Effector memory CD4-positive, alpha-beta T cell (primary cell): Measurements from ENCODE around the gene GDAP2.
"Not testable (repeated sequence)": the region's sequence is repeated elsewhere in the genome, so short reads cannot be mapped to it uniquely, and the experiment has no call there.

Experiments used
- DNase-seq, 3 donors: peaks; one replicate each; pipeline ENCODE4 v3.0.0-alpha.2; 2020
- H3K27ac ChIP-seq: 2 replicates; pipeline ENCODE4 v1.7.0; 2013; ENCODE audit warnings: mild to moderate bottlenecking, low read length, moderate library complexity; ENCODE audit not compliant: insufficient read depth, poor library complexity, severe bottlenecking
- H3K27me3 ChIP-seq: replicated peaks from 2 replicates; pipeline ENCODE4 v1.7.0; 2013; ENCODE audit warnings: mild to moderate bottlenecking, low read length; ENCODE audit not compliant: insufficient read depth, control insufficient read depth, poor library complexity, severe bottlenecking
- H3K36me3 ChIP-seq: 2 replicates; pipeline ENCODE4 v1.7.0; 2013; ENCODE audit warnings: mild to moderate bottlenecking, low read length, moderate library complexity; ENCODE audit not compliant: control insufficient read depth, insufficient read depth
- H3K4me1 ChIP-seq: 2 replicates; pipeline ENCODE4 v1.7.0; 2013; ENCODE audit warnings: low read length, mild to moderate bottlenecking; ENCODE audit not compliant: control insufficient read depth, insufficient read depth, poor library complexity, severe bottlenecking
- H3K4me3 ChIP-seq: 2 replicates; pipeline ENCODE4 v1.7.0; 2013; ENCODE audit warnings: low read length, low read depth, mild to moderate bottlenecking; ENCODE audit not compliant: insufficient read depth, poor library complexity, severe bottlenecking
- H3K9me3 ChIP-seq: 2 replicates; pipeline ENCODE4 v1.7.0; 2013; ENCODE audit warnings: mild to moderate bottlenecking, low read length, moderate library complexity; ENCODE audit not compliant: control insufficient read depth

Gene GDAP2

DNA sequence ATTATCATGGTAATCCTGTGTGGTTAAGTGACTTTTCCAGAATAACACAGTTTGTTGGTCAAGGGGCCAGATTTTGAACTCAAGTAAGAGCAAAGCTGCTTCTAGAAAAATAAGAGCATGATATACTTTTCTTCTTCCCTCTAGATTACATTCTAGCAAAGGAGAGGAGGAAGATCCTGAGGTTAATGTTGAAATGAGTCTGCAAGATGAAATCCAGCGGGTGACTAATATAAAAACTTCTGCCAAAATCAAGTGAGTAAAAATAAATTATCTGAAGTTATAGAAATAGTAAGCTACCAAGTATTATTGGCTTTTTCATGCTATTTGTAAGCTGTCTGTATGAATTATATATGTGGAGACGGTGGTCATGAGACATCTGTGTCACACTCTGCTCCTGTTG lies 12.9 kb upstream of the GDAP2 start:
- H3K9me3 ChIP-seq = no peaks in the 10 kb centered on the region
- peaks cover 85% of the 10 kb centered on the region for H3K36me3 ChIP-seq
- no peak overlapping the region for H3K27ac ChIP-seq
- no peaks in the 10 kb centered on the region for H3K4me1 ChIP-seq
- H3K27me3 ChIP-seq = no peaks in the 10 kb centered on the region
- DNase-seq = no peak
- H3K4me3 ChIP-seq = no peak overlapping the region

GRCh38 chr1:117933769-117934168 lies 4.3 kb upstream of the GDAP2 start:
- Histone ChIP-seq H3K27ac (no peak overlapping the region), H3K4me3 (no peak overlapping the region), H3K27me3 (no peaks in the 10 kb centered on the region), H3K36me3 (peaks cover 22% of the 10 kb centered on the region), H3K4me1 (peaks cover 15% of the 10 kb centered on the region), H3K9me3 (no peaks in the 10 kb centered on the region)
- DNase-seq = no peak

DNA sequence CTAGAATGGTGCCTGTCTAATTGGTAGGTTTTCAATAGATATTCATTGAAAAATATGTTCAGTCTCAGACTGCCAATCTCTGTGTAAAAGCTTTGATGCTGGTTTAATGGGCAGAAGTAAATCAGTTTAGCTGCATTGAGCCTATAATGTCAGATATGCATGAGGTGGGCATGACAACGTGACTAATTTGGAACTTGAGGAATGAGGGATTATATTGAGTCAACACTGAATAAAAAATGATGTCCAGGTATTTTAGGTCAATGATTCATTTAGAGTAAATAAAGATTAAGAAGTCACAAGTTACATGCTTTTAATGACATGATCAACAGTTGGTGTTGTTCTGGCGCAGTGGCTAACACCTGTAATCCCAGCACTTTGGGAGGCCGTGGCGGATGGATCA lies 3.2 kb upstream of the GDAP2 start:
- Histone ChIP-seq H3K9me3 (no peaks in the 10 kb centered on the region), H3K4me1 (peaks cover 23% of the 10 kb centered on the region), H3K27me3 (no peaks in the 10 kb centered on the region), H3K27ac (no peak overlapping the region), H3K4me3 (no peak overlapping the region), H3K36me3 (peaks cover 11% of the 10 kb centered on the region)
- DNase-seq = no peak

- Histone ChIP-seq H3K4me1 (peaks cover 23% of the 10 kb centered on the region), H3K27me3 (no peaks in the 10 kb centered on the region), H3K36me3 (peaks cover 10% of the 10 kb centered on the region), H3K4me3 (peak overlapping the region; percentile 90), H3K27ac (peak overlapping the region; percentile 85), H3K9me3 (no peaks in the 10 kb centered on the region)
- DNase-seq = no peak
These were observed 1.1 kb upstream of the GDAP2 start for GRCh38 chr1:117930484-117930883.

GRCh38 chr1:117930173-117930447 lies 689 bp upstream of the GDAP2 start:
- Histone ChIP-seq H3K27ac (peak overlapping the region; percentile 85), H3K36me3 (peaks cover 8% of the 10 kb centered on the region), H3K4me3 (peak overlapping the region; percentile 90), H3K9me3 (no peaks in the 10 kb centered on the region), H3K27me3 (no peaks in the 10 kb centered on the region), H3K4me1 (peaks cover 23% of the 10 kb centered on the region)
- DNase-seq = no peak

- H3K36me3 ChIP-seq = peaks cover 2% of the 10 kb centered on the region
These were observed 509 bp downstream of the GDAP2 start for GRCh38 chr1:117928881-117929342.

GRCh38 chr1:117925981-117926380 lies 3.4 kb downstream of the GDAP2 start:
- H3K36me3 ChIP-seq = no peaks in the 10 kb centered on the region
- DNase-seq = no peak
- H3K27me3 ChIP-seq = no peaks in the 10 kb centered on the region
- H3K4me3 ChIP-seq = no peak overlapping the region
- H3K27ac ChIP-seq = no peak overlapping the region
- H3K4me1 ChIP-seq = peaks cover 18% of the 10 kb centered on the region
- H3K9me3 ChIP-seq = no peaks in the 10 kb centered on the region

More at GRCh38 chr1:117928881-117929342, 509 bp downstream of the GDAP2 start:
- peak; percentile 36 to 45 (median 36) for DNase-seq
- Histone ChIP-seq H3K27ac (peak overlapping the region; percentile 85), H3K4me3 (peak overlapping the region; percentile 90), H3K4me1 (peaks cover 23% of the 10 kb centered on the region), H3K27me3 (no peaks in the 10 kb centered on the region), H3K9me3 (no peaks in the 10 kb centered on the region)

DNA sequence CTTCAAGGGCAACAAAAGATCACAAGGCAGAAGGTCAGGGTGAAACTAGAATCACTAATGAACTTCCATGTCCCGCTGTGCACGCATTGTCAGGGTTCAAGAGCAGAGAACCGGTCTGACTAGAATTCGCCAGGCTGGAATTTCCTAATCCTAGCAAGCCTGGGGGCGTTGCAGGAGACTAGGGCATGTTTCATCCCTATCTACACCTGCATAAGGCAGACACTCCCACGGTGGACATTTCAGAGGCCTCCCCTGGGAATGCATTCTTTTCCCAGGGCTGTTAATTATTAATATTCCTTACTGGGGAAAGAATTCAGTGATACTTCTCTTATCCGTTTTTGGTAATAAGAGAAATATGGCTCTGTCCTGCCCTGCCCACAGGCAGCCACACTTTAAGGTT lies 6.7 kb downstream of the GDAP2 start:
- H3K27ac ChIP-seq, H3K4me1 ChIP-seq, H3K4me3 ChIP-seq, H3K9me3 ChIP-seq, H3K27me3 ChIP-seq, DNase-seq: not testable (repeated sequence)
- H3K36me3 ChIP-seq = peaks cover 21% of the 10 kb centered on the region

GRCh38 chr1:117921991-117922390 lies 7.4 kb downstream of the GDAP2 start:
- no peak overlapping the region for H3K27ac ChIP-seq
- H3K36me3 ChIP-seq = peaks cover 26% of the 10 kb centered on the region
- H3K9me3 ChIP-seq = no peaks in the 10 kb centered on the region
- no peaks in the 10 kb centered on the region for H3K27me3 ChIP-seq
- no peak for DNase-seq
- no peaks in the 10 kb centered on the region for H3K4me1 ChIP-seq
- no peak overlapping the region for H3K4me3 ChIP-seq

DNA sequence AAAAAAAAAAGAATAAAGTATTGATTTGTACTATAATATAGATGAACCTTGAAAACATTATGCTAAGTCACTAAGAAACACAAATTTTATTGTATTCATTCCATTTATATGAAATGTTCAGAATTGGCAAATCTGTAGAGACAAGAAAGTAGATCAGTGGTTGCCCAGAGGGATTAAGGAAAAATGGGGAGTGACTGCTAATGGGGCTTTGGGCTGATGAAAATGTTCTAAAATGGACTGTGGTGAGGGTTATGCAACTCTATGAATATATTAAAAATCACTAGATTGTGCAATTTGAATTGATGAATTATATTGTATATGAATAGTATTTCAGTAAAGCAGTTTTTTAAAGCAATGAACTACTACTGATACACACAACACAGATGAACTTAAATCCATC lies 10.0 kb downstream of the GDAP2 start:
- Histone ChIP-seq H3K27ac (no peak overlapping the region), H3K4me1 (no peaks in the 10 kb centered on the region), H3K9me3 (no peaks in the 10 kb centered on the region), H3K27me3 (no peaks in the 10 kb centered on the region), H3K4me3 (no peak overlapping the region), H3K36me3 (peaks cover 47% of the 10 kb centered on the region)
- DNase-seq = no peak

GRCh38 chr1:117911051-117911450 lies 18.4 kb downstream of the GDAP2 start:
- peaks cover 65% of the 10 kb centered on the region for H3K36me3 ChIP-seq
- H3K27ac ChIP-seq = no peak overlapping the region
- no peak for DNase-seq
- H3K4me1 ChIP-seq = no peaks in the 10 kb centered on the region
- no peak overlapping the region for H3K4me3 ChIP-seq
- H3K27me3 ChIP-seq = no peaks in the 10 kb centered on the region
- H3K9me3 ChIP-seq = no peaks in the 10 kb centered on the region
